CD4-positive, alpha-beta memory T cell (primary cell): Measurements from ENCODE around the gene NELL2. TPM values are rescaled to one million over a fixed set of nuclear protein-coding genes. Genes with fewer than 3 reads are reported as not detected.

Experiments
- CTCF ChIA-PET: fragments of 350-600 bp; sonication (Branson Sonifier 250); formaldehyde crosslinking; loops from one replicate; lab custom pipeline; 2021; ENCODE audit warnings: inconsistent platforms; ENCODE audit not compliant: partially characterized antibody; lab: Charles Lee
- POLR2A ChIA-PET: fragments of 350-600 bp; sonication (Branson Sonifier 250); formaldehyde crosslinking; loops from one replicate; lab custom pipeline; 2021; ENCODE audit not compliant: partially characterized antibody; lab: Charles Lee
- DNase-seq, 5 donors: peaks; one replicate each; pipeline versions ENCODE4 v3.0.0 to v3.0.0-alpha.2; 2020 to 2022; ENCODE audit warnings: mixed read lengths in 1 of 5
- H3K27ac ChIP-seq: one replicate; pipeline ENCODE4 v1.7.0; 2013; ENCODE audit warnings: low read depth, low read length
- H3K27me3 ChIP-seq: 2 replicates; pipeline ENCODE4 v1.7.0; 2013; ENCODE audit warnings: mild to moderate bottlenecking, low read length, moderate library complexity; ENCODE audit not compliant: insufficient read depth
- H3K36me3 ChIP-seq: 2 replicates; pipeline ENCODE4 v1.7.0; 2013; ENCODE audit warnings: mild to moderate bottlenecking, low read length, moderate library complexity; ENCODE audit not compliant: insufficient read depth
- H3K4me1 ChIP-seq: 2 replicates; pipeline ENCODE4 v1.7.0; 2013; ENCODE audit warnings: mild to moderate bottlenecking, low read length, moderate library complexity; ENCODE audit not compliant: insufficient read depth
- H3K4me3 ChIP-seq, 2 donors: one replicate each; pipeline ENCODE4 v1.7.0; 2013; ENCODE audit warnings: low read length in 2 of 2, mild to moderate bottlenecking in 1 of 2
- H3K9me3 ChIP-seq, 2 donors: one replicate each; pipeline ENCODE4 v1.7.0; 2013; ENCODE audit warnings: low read length in 2 of 2, control low read depth in 1 of 2; ENCODE audit not compliant: control insufficient read depth in 1 of 2
- H3K27ac Mint-ChIP-seq, 7 donors: one replicate each; pipeline ENCODE4 v1.8.0; 2020 to 2021; ENCODE audit warnings: mixed read lengths in 7 of 7, mild to moderate bottlenecking in 6 of 7, inconsistent platforms in 3 of 7, moderate library complexity in 3 of 7
- H3K27me3 Mint-ChIP-seq, 2 donors: one replicate each; pipeline ENCODE4 v1.8.0; 2020 to 2021; ENCODE audit warnings: mixed read lengths in 2 of 2
- H3K36me3 Mint-ChIP-seq, 2 donors: one replicate each; pipeline ENCODE4 v1.8.0; 2020 to 2021; ENCODE audit warnings: mixed read lengths in 2 of 2, inconsistent platforms in 1 of 2, mild to moderate bottlenecking in 1 of 2
- H3K4me1 Mint-ChIP-seq, 4 donors: one replicate each; pipeline ENCODE4 v1.8.0; 2020 to 2021; ENCODE audit warnings: mixed read lengths in 4 of 4, mild to moderate bottlenecking in 1 of 4
- H3K4me3 Mint-ChIP-seq, 8 donors: one replicate each; pipeline ENCODE4 v1.8.0; 2020 to 2021; ENCODE audit warnings: mixed read lengths in 8 of 8, mild to moderate bottlenecking in 7 of 8, moderate library complexity in 6 of 8, inconsistent platforms in 3 of 8
- H3K9me3 Mint-ChIP-seq, 8 donors: one replicate each; pipeline ENCODE4 v1.8.0; 2020 to 2021; ENCODE audit warnings: mixed read lengths in 8 of 8, mild to moderate bottlenecking in 5 of 8, inconsistent platforms in 3 of 8, moderate library complexity in 1 of 8
- intact Hi-C: fragments of 100-400 bp; cut with micrococcal nuclease; formaldehyde crosslinking; loops from one replicate; pipeline ENCODE4 v1.15.1; 2023
- polyA plus RNA-seq, 2 donors: library from polyadenylated mRNA; unstranded; fragments of 300-500 nt; fragmentation: Illumina TruSeq; gene quantifications; one replicate each; pipeline ENCODE4 v1.2.3, GENCODE V29; 2021
- total RNA-seq, 2 experiments: library from RNA; stranded (reverse); gene quantifications; one replicate each; pipeline ENCODE4 v1.2.3, GENCODE V29; 2021

NELL2 gene
- total and polyA plus RNA-seq, 4 experiments from 2014 or later, result 92.8 to 257 (median 179) TPM

DNA sequence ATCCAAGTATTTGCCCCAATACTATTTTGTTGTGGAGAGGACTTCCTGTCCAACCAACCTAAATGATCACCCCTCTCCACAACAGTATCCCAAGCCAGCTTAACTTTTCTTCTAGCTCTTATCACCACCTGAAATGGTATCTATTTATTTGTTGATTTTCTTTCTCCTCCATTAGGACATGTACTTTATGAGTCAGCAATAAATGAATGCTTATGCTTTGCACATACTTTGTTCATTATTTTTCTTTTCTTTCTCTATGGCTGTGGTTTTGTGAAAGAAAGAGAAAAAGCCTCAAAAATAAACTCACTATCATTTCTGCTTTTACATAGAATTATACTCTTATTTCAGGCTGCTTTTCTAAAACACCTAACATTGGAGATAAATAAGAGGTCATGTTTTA is 371.3 kb downstream of the NELL2 start:
- no peaks in the 10 kb centered on the region for H3K27me3 Mint-ChIP-seq
- DNase-seq, result no peak
- Histone ChIP-seq H3K27me3 (no peaks in the 10 kb centered on the region), H3K9me3 (no peaks in the 10 kb centered on the region), H3K36me3 (no peaks in the 10 kb centered on the region), H3K4me1 (no peaks in the 10 kb centered on the region), H3K27ac (no peak overlapping the region), H3K4me3 (no peak overlapping the region)
- intact Hi-C loops, result no loop called here
- peaks cover 0 to 7% (median 0%) of the 10 kb centered on the region in 8 donors for H3K9me3 Mint-ChIP-seq
- peak overlapping the region in 2 of 7 donors; percentile 8 to 61 for H3K27ac Mint-ChIP-seq
- CTCF ChIA-PET, result no interaction called here
- H3K36me3 Mint-ChIP-seq, result peaks cover 4 to 7% of the 10 kb centered on the region in 2 donors
- POLR2A ChIA-PET, result no interaction called here
- no peaks in the 10 kb centered on the region for H3K4me1 Mint-ChIP-seq
- H3K4me3 Mint-ChIP-seq, result no peak overlapping the region

DNA sequence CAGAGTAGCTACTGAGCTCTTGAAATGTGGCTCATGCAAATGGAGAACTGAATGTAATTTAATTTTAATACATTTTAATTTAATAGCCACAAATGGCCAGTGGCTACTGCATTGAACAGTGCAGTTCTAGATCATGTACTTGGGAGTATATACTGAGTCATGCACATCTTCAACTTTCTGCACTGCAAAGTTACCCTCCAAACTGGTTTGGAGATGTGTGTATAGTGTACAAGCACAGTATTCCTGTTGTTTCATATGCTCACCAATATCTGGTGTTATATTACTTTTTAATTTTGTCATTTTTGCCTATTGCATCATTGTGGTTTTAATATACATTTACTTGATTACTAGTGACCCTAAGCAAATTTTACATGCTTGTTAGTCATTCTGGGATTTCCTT is 372.8 kb downstream of the NELL2 start:
- no peak for DNase-seq
- H3K4me1 ChIP-seq, result no peaks in the 10 kb centered on the region
- H3K27me3 Mint-ChIP-seq, result no peaks in the 10 kb centered on the region
- H3K36me3 ChIP-seq, result no peaks in the 10 kb centered on the region
- H3K4me3 Mint-ChIP-seq, result no peak overlapping the region
- peaks cover 0 to 7% (median 0%) of the 10 kb centered on the region in 8 donors for H3K9me3 Mint-ChIP-seq
- intact Hi-C loops, result no loop called here
- ChIA-PET CTCF (no interaction called here), POLR2A (no interaction called here)
- H3K36me3 Mint-ChIP-seq, result peaks cover 4 to 5% of the 10 kb centered on the region in 2 donors
- no peak overlapping the region for H3K27ac ChIP-seq
- no peaks in the 10 kb centered on the region for H3K27me3 ChIP-seq
- H3K4me1 Mint-ChIP-seq, result no peaks in the 10 kb centered on the region
- H3K9me3 ChIP-seq, result no peaks in the 10 kb centered on the region
- H3K27ac Mint-ChIP-seq, result no peak overlapping the region
- H3K4me3 ChIP-seq, result no peak overlapping the region

DNA sequence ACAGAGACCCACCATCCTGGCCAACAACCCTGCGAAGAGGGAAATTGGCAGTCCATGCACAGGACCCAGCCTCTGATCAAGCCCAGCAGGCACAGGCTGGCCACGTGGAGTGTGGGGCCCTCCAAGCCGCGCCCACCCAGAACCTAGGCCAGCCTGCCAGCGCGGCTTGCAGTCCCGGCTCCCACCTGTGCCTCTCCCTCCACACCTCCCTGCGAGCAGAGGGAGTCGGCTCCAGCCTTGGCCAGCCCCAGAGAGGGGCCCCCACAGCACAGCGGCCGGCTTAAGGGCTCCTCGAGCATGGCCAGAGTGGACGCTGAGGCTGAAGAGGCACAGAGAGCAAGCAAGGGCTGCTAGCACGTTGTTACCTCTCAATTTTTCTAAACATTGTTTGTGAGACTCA is 373.4 kb downstream of the NELL2 start:
- H3K4me3 Mint-ChIP-seq, result no peak overlapping the region
- H3K27me3 ChIP-seq, result no peaks in the 10 kb centered on the region
- POLR2A ChIA-PET, result no interaction called here
- no peaks in the 10 kb centered on the region for H3K4me1 ChIP-seq
- peaks cover 2 to 3% of the 10 kb centered on the region in 2 donors for H3K36me3 Mint-ChIP-seq
- CTCF ChIA-PET, result no interaction called here
- DNase-seq, result no peak
- H3K9me3 Mint-ChIP-seq, result peaks cover 0 to 7% (median 0%) of the 10 kb centered on the region in 8 donors
- H3K9me3 ChIP-seq, result no peaks in the 10 kb centered on the region
- H3K27ac ChIP-seq, result no peak overlapping the region
- intact Hi-C loops, result no loop called here
- H3K36me3 ChIP-seq, result no peaks in the 10 kb centered on the region
- H3K27ac Mint-ChIP-seq, result no peak overlapping the region
- no peaks in the 10 kb centered on the region for H3K4me1 Mint-ChIP-seq
- H3K27me3 Mint-ChIP-seq, result no peaks in the 10 kb centered on the region
- H3K4me3 ChIP-seq, result no peak overlapping the region

DNA sequence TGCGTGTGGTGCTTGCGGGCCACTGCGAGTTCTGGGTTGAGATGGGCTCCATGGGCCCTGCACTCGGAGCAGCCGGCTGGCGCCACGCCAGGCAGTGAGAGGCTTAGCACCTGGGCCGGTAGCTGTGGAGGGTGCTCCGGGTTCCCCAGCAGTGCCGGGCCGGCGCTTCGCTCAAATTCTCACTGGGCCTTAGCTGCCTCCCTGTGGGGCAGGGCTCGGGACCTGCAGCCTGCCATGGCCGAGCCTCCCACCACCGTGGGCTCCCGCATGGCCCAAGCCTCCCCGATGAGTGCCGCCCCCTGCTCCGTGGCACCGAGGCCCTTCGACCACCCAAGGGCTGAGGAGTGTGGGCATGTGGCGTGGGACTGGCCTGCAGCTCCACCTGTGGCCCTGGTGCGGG is 375.7 kb downstream of the NELL2 start:
- H3K9me3 Mint-ChIP-seq, result peaks cover 0 to 7% (median 0%) of the 10 kb centered on the region in 8 donors
- intact Hi-C loops, result no loop called here
- DNase-seq, result no peak
- H3K4me3 Mint-ChIP-seq, result no peak overlapping the region
- Histone ChIP-seq H3K4me3 (no peak overlapping the region), H3K27me3 (no peaks in the 10 kb centered on the region), H3K9me3 (no peaks in the 10 kb centered on the region), H3K4me1 (no peaks in the 10 kb centered on the region), H3K27ac (no peak overlapping the region), H3K36me3 (no peaks in the 10 kb centered on the region)
- H3K27me3 Mint-ChIP-seq, result peaks cover 1% of the 10 kb centered on the region in 2 donors
- H3K36me3 Mint-ChIP-seq, result no peaks in the 10 kb centered on the region
- ChIA-PET POLR2A (no interaction called here), CTCF (interaction anchor here (1.1 kb wide), 1 partner anchor 22 kb away, joined by 3 read pairs; no protein-coding TSS in a partner anchor)
- H3K4me1 Mint-ChIP-seq, result no peaks in the 10 kb centered on the region
- no peak overlapping the region for H3K27ac Mint-ChIP-seq

DNA sequence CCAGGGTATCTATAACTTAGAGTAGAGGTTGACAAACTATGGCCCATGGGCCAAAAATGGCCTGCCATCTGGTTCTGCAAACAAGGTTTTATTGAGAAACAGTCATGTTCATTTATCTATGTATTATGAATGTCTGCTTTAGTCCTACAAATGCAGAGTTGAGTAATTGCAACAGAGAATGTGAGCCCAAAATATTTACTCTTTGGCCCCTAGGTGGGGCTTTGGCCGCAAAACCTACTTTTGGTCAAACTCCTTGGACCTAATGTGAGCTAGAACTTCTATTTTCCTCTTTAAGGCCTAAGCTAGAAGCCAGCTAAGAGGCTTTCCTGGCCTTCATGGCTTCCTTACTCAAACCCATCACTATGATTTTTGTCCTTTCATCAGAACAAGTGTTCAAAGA is 379.1 kb downstream of the NELL2 start:
- CTCF ChIA-PET, result no interaction called here

DNA sequence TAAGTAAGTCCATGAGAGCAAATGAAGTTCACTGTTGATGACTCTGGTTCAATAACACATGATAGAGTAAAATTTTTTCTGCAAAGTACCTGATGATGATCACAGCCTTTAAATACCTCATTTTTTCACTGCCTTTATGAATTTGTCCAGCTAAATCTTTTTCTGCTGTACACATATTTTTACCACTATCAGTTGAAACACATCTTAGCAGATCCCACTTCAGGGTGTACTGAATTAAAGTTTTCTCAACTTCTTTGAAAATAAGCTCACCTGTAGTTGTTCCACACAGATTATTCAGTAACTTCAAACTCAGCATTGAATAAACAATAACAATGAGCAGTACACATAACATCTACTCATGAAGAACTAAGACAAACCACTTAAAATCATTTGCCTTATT is 385.9 kb downstream of the NELL2 start:
- Histone ChIP-seq H3K4me3 (no peak overlapping the region), H3K27me3 (no peaks in the 10 kb centered on the region), H3K27ac (no peak overlapping the region), H3K9me3 (no peaks in the 10 kb centered on the region), H3K36me3 (no peaks in the 10 kb centered on the region), H3K4me1 (no peaks in the 10 kb centered on the region)
- Mint-ChIP-seq H3K36me3 (no peaks in the 10 kb centered on the region), H3K27ac (no peak overlapping the region), H3K4me3 (no peak overlapping the region), H3K4me1 (no peaks in the 10 kb centered on the region), H3K9me3 (peaks cover 0 to 4% (median 1%) of the 10 kb centered on the region in 8 donors), H3K27me3 (peaks cover 0 to 7% of the 10 kb centered on the region in 2 donors)
- intact Hi-C loops, result no loop called here
- CTCF ChIA-PET, result no interaction called here
- POLR2A ChIA-PET, result no interaction called here
- DNase-seq, result no peak

More for the DNA sequence above, 379.1 kb downstream of the NELL2 start:
- intact Hi-C loops, result no loop called here
- Histone ChIP-seq H3K36me3 (no peaks in the 10 kb centered on the region), H3K27me3 (no peaks in the 10 kb centered on the region), H3K4me3 (no peak overlapping the region), H3K4me1 (no peaks in the 10 kb centered on the region), H3K9me3 (no peaks in the 10 kb centered on the region), H3K27ac (no peak overlapping the region)
- peaks cover 0 to 7% (median under 1%) of the 10 kb centered on the region in 8 donors for H3K9me3 Mint-ChIP-seq
- POLR2A ChIA-PET, result no interaction called here
- no peak overlapping the region for H3K4me3 Mint-ChIP-seq
- DNase-seq, result no peak
- H3K36me3 Mint-ChIP-seq, result no peaks in the 10 kb centered on the region
- H3K27ac Mint-ChIP-seq, result no peak overlapping the region
- H3K27me3 Mint-ChIP-seq, result peaks cover 1 to 8% of the 10 kb centered on the region in 2 donors
- no peaks in the 10 kb centered on the region for H3K4me1 Mint-ChIP-seq

DNA sequence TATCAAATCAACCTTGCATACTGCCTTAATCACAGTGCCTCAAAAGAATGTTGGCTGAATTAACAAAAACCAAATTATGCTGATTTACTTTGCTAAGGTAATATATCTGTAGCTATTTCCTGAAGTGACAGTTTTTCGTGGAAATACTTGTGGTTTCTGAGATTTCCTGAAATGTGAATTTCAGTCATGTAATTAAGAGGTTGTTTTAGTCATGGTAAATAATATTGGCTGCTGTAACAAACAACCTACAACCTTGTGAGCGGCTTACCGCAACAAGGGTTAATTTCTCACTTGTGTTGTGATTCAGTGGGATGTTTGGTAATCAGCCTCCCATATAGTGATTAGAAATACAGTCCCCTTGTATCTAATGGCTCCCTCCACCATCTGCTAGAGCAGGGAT is 387.9 kb downstream of the NELL2 start:
- Mint-ChIP-seq H3K27ac (no peak overlapping the region), H3K4me1 (no peaks in the 10 kb centered on the region), H3K27me3 (peaks cover 3 to 5% of the 10 kb centered on the region in 2 donors), H3K9me3 (peaks cover 0 to 6% (median 1%) of the 10 kb centered on the region in 8 donors), H3K36me3 (no peaks in the 10 kb centered on the region), H3K4me3 (no peak overlapping the region)
- no peaks in the 10 kb centered on the region for H3K27me3 ChIP-seq
- H3K4me1 ChIP-seq, result no peaks in the 10 kb centered on the region
- CTCF ChIA-PET, result no interaction called here
- H3K36me3 ChIP-seq, result no peaks in the 10 kb centered on the region
- no peak overlapping the region for H3K27ac ChIP-seq
- no peaks in the 10 kb centered on the region for H3K9me3 ChIP-seq
- intact Hi-C loops, result no loop called here
- H3K4me3 ChIP-seq, result no peak overlapping the region
- POLR2A ChIA-PET, result no interaction called here
- no peak for DNase-seq

DNA sequence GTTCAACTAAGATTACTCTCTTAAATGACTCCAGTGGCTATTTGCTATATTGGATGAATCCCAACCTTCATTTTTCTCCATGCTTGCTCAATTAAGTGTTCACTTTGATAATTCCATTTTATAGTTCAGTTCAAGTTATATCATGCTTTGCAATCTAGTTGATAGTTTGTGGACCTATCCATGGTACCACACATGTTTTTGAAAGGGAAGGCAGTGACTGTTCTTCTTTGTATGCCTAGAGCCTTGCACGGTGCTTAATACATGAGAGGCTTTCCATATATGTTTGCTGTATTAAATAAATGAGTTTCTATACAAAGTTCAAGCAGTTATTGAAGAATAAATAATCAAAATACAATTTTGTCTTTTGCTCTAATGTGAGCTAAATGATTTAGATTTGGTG is 391.3 kb downstream of the NELL2 start:
- POLR2A ChIA-PET, result interaction anchor here (0.5 kb wide), 1 partner anchor 439 kb away, joined by 3 read pairs; no protein-coding TSS in a partner anchor

More for the DNA sequence above, 391.3 kb downstream of the NELL2 start:
- intact Hi-C loops, result no loop called here
- Mint-ChIP-seq H3K9me3 (peaks cover 0 to 6% (median 1%) of the 10 kb centered on the region in 8 donors), H3K27ac (no peak overlapping the region), H3K36me3 (no peaks in the 10 kb centered on the region), H3K4me3 (no peak overlapping the region), H3K4me1 (no peaks in the 10 kb centered on the region), H3K27me3 (peaks cover 3 to 4% of the 10 kb centered on the region in 2 donors)
- Histone ChIP-seq H3K27me3 (no peaks in the 10 kb centered on the region), H3K4me1 (no peaks in the 10 kb centered on the region), H3K36me3 (no peaks in the 10 kb centered on the region), H3K27ac (no peak overlapping the region), H3K4me3 (no peak overlapping the region), H3K9me3 (no peaks in the 10 kb centered on the region)
- DNase-seq, result no peak
- CTCF ChIA-PET, result no interaction called here
